Left lobe of liver (tissue), 2 donors: ENCODE data around the gene DKC1. TPM values are rescaled to one million over a fixed set of nuclear protein-coding genes. Genes with fewer than 3 reads are reported as not detected.

Experiments
- ATAC-seq: fragments of 200-7000 bp; cut with Tn5 transposase; one replicate; pipeline ENCODE4 v1.9.1; 2020; ENCODE audit warnings: mild to moderate bottlenecking, moderate library complexity
- DNase-seq: peaks from one replicate; pipeline ENCODE4 v3.0.0-alpha.2; 2020; ENCODE audit warnings: low spot score
- total RNA-seq: library from RNA; stranded (reverse); gene quantifications from one replicate; pipeline ENCODE4 v1.2.1, GENCODE V29; 2021
- donor health status: DM: no; HTN: no; CAD: no; lungs with moderate emphysema.
- donor health status: DM: no; HTN: yes; CAD: no.

DKC1 gene
- total RNA-seq, 1 donor from 2014 or later = 9.6 TPM

- DNase-seq (no peak), ATAC-seq (no peak)
Measured at GRCh38 chrX:154784149-154784995, 21.7 kb downstream of the DKC1 start.

GRCh38 chrX:154785716-154786115 is 23.1 kb downstream of the DKC1 start:
- DNase-seq (no peak), ATAC-seq (no peak)

- ATAC-seq (peak; percentile 81), DNase-seq (no peak)
Measured at GRCh38 chrX:154791467-154791866, 28.8 kb downstream of the DKC1 start.

GRCh38 chrX:154791939-154792338 is 29.3 kb downstream of the DKC1 start:
- ATAC-seq (peak; percentile 12), DNase-seq (no peak)

GRCh38 chrX:154793084-154793795 is 30.6 kb downstream of the DKC1 start:
- no peak for DNase-seq
- ATAC-seq = peak; percentile 26

- no peak for ATAC-seq
- DNase-seq = no peak
Measured at GRCh38 chrX:154795016-154795415, 32.4 kb downstream of the DKC1 start.

- DNase-seq (no peak), ATAC-seq (no peak)
Measured at GRCh38 chrX:154797006-154797405, 34.3 kb downstream of the DKC1 start.

- DNase-seq (peak; percentile 48), ATAC-seq (peak; percentile 53)
Measured at GRCh38 chrX:154799556-154800348, 37.1 kb downstream of the DKC1 start.

GRCh38 chrX:154800478-154801210 is 38.0 kb downstream of the DKC1 start:
- DNase-seq (no peak), ATAC-seq (no peak)

- DNase-seq = no peak
- ATAC-seq = peak; percentile 30
Measured at GRCh38 chrX:154802947-154803346, 40.3 kb downstream of the DKC1 start.

- no peak for DNase-seq
- no peak for ATAC-seq
Measured at GRCh38 chrX:154804261-154804956, 41.7 kb downstream of the DKC1 start.

- DNase-seq (peak; percentile 83), ATAC-seq (peak; percentile 97)
Measured at GRCh38 chrX:154804957-154805695, 42.5 kb downstream of the DKC1 start, which contains the start of gene MPP1. MPP1 (minus strand) TSS chrX:154805485; CDS start chrX:154805373, 112 bp downstream.

- DNase-seq (no peak), ATAC-seq (peak; percentile 50)
Measured at GRCh38 chrX:154805696-154806091, 43.0 kb downstream of the DKC1 start.

GRCh38 chrX:154806837-154807501 is 44.3 kb downstream of the DKC1 start:
- ATAC-seq = no peak

GRCh38 chrX:154809939-154810665 is 47.4 kb downstream of the DKC1 start:
- ATAC-seq = no peak
- no peak for DNase-seq

More at GRCh38 chrX:154806837-154807501, 44.3 kb downstream of the DKC1 start:
- no peak for DNase-seq

- no peak for DNase-seq
- ATAC-seq = no peak
Measured at GRCh38 chrX:154812341-154813101, 49.9 kb downstream of the DKC1 start.

GRCh38 chrX:154813801-154814200 is 51.1 kb downstream of the DKC1 start:
- no peak for ATAC-seq
- no peak for DNase-seq
